GM13976 (cell line): ENCODE measurements around the gene KCNQ1.

Experiments used
- DNase-seq: peaks from one replicate; pipeline ENCODE4 v3.0.0; 2012; ENCODE audit warnings: low spot score
- in situ Hi-C: fragments of 300-500 bp; cut with MboI; formaldehyde crosslinking; loops from one replicate; pipeline ENCODE4 v1.12.0; 2022; ENCODE audit warnings: low sequenced_read_pairs, mixed read lengths, inconsistent platforms; ENCODE audit not compliant: unreplicated experiment
- TF ChIP-seq, protein P1 (sequence below): IDR thresholded peaks from 2 replicates; pipeline ENCODE4 v1.5.1; 2012; ENCODE audit warnings: borderline replicate concordance, mild to moderate bottlenecking; ENCODE audit not compliant: insufficient read depth; ENCODE audit errors: extremely low read depth, missing control alignments, control extremely low read depth

Gene KCNQ1

DNA sequence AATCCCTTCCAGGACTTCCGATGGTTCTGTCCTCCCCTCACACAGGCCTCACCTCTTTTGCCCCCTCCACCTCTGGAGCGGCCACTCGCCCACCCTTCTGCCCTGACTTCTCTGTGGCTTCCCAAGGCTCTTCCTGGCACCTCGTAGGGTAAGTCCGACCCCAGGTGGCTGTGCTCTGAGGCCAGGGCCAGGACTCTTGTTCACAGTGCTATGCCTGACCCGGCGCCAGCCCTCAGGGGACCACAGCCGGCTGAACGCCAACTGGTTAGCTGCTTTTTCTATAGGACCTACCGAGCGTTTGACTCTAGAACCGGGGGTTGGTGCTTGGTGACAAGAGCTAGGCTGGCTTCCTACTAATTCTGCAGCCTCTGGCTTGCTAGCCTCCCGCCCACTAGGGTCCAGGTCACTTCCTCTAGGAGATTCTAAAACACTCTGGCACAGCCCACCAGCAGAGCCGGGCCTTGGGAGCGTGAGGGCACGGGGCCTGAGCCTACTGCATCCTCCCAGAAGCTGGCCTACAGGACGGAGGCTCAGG is 283.4 kb downstream of the KCNQ1 start:
- TF ChIP-seq, protein P1, sequence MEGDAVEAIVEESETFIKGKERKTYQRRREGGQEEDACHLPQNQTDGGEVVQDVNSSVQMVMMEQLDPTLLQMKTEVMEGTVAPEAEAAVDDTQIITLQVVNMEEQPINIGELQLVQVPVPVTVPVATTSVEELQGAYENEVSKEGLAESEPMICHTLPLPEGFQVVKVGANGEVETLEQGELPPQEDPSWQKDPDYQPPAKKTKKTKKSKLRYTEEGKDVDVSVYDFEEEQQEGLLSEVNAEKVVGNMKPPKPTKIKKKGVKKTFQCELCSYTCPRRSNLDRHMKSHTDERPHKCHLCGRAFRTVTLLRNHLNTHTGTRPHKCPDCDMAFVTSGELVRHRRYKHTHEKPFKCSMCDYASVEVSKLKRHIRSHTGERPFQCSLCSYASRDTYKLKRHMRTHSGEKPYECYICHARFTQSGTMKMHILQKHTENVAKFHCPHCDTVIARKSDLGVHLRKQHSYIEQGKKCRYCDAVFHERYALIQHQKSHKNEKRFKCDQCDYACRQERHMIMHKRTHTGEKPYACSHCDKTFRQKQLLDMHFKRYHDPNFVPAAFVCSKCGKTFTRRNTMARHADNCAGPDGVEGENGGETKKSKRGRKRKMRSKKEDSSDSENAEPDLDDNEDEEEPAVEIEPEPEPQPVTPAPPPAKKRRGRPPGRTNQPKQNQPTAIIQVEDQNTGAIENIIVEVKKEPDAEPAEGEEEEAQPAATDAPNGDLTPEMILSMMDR, result no peak
- no peak for DNase-seq
- in situ Hi-C loops, result loop anchor here (25.0 kb wide), 1 partner anchor 91 kb away; no protein-coding TSS in a partner anchor

- TF ChIP-seq, protein P1, result no peak
- no peak for DNase-seq
- in situ Hi-C loops, result loop anchor here (25.0 kb wide), 1 partner anchor 91 kb away; no protein-coding TSS in a partner anchor
Measured at GRCh38 chr11:2728663-2729332, 284.0 kb downstream of the KCNQ1 start.

GRCh38 chr11:2729841-2730240 is 285.0 kb downstream of the KCNQ1 start:
- DNase-seq, result no peak
- TF ChIP-seq, protein P1, result no peak
- in situ Hi-C loops, result loop anchor here (25.0 kb wide), 1 partner anchor 93 kb away; no protein-coding TSS in a partner anchor

DNA sequence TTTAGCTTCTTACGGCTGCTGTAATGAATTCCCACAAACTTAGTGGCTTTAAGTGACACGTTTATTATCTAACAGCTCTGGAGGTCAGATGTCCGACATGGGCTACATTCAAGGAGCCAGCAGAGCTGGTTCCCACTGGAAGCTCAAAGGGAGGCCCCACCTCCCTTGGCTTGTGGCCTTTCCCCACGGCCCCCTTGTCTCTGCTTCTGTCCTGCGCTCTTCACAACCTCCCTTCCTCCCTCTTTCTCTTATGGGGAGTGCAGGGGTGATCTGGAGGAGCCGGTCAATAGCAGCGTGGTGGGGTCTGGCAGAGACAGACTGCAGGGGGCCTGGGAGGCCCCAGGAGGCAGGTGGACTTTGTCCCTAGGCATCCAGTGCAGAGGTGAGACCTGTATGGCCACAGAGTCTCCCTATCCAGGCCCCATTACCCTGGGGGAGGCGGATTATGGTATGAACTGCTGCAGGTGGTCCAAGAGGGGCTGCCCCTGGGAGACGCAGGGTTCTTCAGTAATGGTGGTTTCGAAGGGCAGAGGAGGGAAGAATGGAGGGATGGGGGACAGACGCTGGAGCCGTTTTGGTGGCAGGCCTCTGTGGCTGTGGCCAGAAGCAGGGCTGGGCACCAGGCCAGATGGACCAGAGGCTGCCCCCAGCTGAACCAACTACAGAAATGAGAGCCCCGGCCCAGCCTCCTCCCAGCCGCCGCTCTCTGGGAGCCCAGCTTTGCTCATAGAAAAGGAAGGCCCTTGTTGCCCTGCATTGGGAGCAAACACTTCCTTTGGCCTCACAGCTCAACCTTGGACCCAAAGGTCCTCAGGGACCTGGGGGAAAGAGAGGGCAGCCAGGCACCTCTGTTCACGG is 285.7 kb downstream of the KCNQ1 start:
- no peak for DNase-seq
- TF ChIP-seq, protein P1, result no peak
- in situ Hi-C loops, result loop anchor here (25.0 kb wide), 1 partner anchor 93 kb away; no protein-coding TSS in a partner anchor

DNA sequence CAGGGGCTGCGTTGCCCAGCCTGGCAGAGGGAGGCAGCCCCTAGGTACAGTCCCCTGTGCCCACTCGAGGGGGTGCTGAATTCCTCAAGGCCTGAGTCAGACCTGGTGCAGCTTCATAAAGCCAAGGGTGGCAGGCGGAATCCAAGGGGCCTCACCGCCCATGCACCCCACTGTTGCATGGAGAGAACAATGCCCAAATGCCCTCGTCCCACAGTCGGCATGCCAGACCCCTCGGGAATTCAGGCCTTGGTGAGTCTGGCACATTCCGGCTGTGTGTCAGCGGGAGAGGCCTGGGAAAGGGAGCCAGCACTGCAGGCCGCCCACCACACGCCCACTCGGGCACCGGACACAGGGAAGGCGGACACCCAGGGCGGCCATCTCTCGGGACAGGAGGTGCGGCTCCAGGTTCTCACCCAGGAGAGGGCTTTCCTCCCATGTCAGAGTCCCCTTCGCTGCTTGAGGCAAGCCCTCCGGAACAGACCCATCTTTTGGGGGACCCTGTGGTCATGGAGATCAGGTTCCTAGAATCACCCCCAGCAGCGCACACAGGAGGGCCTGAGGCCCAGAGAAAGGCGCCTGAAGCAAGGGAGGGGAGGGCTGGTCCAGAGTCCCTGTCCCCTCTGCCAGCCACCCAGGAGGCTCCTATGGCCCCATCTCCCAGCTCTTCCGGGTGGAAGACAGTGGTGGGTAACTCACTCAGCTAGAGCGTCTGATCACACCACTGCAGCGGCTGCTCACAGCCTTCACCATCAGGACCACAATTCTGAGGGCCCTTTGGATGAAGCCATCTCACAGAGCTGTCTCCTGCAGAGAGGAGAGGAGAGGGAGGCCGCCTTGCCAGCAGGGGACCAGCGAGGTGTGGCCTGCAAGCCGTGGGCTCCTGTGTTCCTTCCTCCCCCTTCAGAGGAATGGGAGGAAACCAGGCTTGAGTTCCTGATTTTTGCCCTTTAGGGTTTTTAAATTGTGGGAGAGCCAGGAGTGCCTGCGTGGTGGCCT is 286.6 kb downstream of the KCNQ1 start:
- DNase-seq, result no peak
- TF ChIP-seq, protein P1, result no peak
- in situ Hi-C loops, result loop anchor here (25.0 kb wide), 1 partner anchor 94 kb away; no protein-coding TSS in a partner anchor
